ENCODE measurements around the gene PLA2G2E. TPM values are rescaled to one million over a fixed set of nuclear protein-coding genes. Genes with fewer than 3 reads are reported as not detected.
"Not testable (repeated sequence)": the region's sequence is repeated elsewhere in the genome, so short reads cannot be mapped to it uniquely, and the experiment has no call there.

Gene PLA2G2E
- total and polyA plus RNA-seq, 4 donors: not detected

GRCh38 chr1:19934336-19934735, 10.9 kb upstream of the PLA2G2E start:
- Histone ChIP-seq H3K4me3 (ENCODE audit: low read depth in 1 of 3, low read length in 3 of 3) (no peak overlapping the region), H3K27me3 (ENCODE audit: control insufficient read depth in 4 of 4, insufficient read depth in 4 of 4, low read length in 3 of 4) (no peaks in the 10 kb centered on the region), H3K27ac (ENCODE audit: low read depth in 1 of 2, low read length in 2 of 2) (no peak overlapping the region), H3K9me3 (ENCODE audit: control insufficient read depth in 4 of 4, low read length in 3 of 4) (peaks cover 0 to 24% (median 9%) of the 10 kb centered on the region in 4 donors), H3K36me3 (ENCODE audit: control insufficient read depth in 4 of 4, insufficient read depth in 3 of 4, low read depth in 1 of 4, low read length in 3 of 4) (no peaks in the 10 kb centered on the region), H3K4me1 (ENCODE audit: control insufficient read depth in 4 of 4, insufficient read depth in 4 of 4, low read length in 3 of 4) (no peaks in the 10 kb centered on the region), H3K9ac (ENCODE audit: low read depth in 1 of 2, low read length in 2 of 2) (no peak overlapping the region)
- DNase-seq (ENCODE audit: low spot score): no peak
- TF ChIP-seq FOXA1 (IDR thresholded peaks at IDR 0.05) (no peak), ATF3 (IDR thresholded peaks at IDR 0.05) (no peak), REST (IDR thresholded peaks at IDR 0.05) (no peak), RAD21 (IDR thresholded peaks at IDR 0.05) (no peak), TAF1 (conservative IDR thresholded peaks at IDR 0.05) (no peak), CTCF (IDR thresholded peaks at IDR 0.05; ENCODE audit: low read depth, low read length, missing input control) (no peak), GABPA (IDR thresholded peaks at IDR 0.05 in 1 of 2, conservative IDR thresholded peaks at IDR 0.05 in 1 of 2) (no peak), MAX (IDR thresholded peaks at IDR 0.05) (no peak), HNF4A (conservative IDR thresholded peaks at IDR 0.05) (no peak), FOXA2 (IDR thresholded peaks at IDR 0.05) (no peak), NR2F2 (IDR thresholded peaks at IDR 0.05) (no peak), HNF4G (IDR thresholded peaks at IDR 0.05) (no peak), JUND (IDR thresholded peaks at IDR 0.05) (no peak), SP1 (IDR thresholded peaks at IDR 0.05) (no peak), EGR1 (IDR thresholded peaks at IDR 0.05; ENCODE audit: low read depth in 2 of 2) (no peak), RXRA (IDR thresholded peaks at IDR 0.05) (no peak), YY1 (IDR thresholded peaks at IDR 0.05) (no peak)
- WGBS: 83% methylated on average over 7 of the region's 7 CpGs

- no peak overlapping the region for H3K27ac ChIP-seq (ENCODE audit: low read depth in 1 of 2, low read length in 2 of 2)
- no peak overlapping the region for H3K4me3 ChIP-seq (ENCODE audit: low read depth in 1 of 3, low read length in 3 of 3)
- no peak overlapping the region for H3K9ac ChIP-seq (ENCODE audit: low read depth in 1 of 2, low read length in 2 of 2)
- DNase-seq (ENCODE audit: low spot score): no peak
- WGBS: 0% methylated on average over 1 of the region's 1 CpG
- H3K27me3 ChIP-seq (ENCODE audit: control insufficient read depth in 4 of 4, insufficient read depth in 4 of 4, low read length in 3 of 4): no peaks in the 10 kb centered on the region
- no peaks in the 10 kb centered on the region for H3K36me3 ChIP-seq (ENCODE audit: control insufficient read depth in 4 of 4, insufficient read depth in 3 of 4, low read depth in 1 of 4, low read length in 3 of 4)
- peaks cover 0 to 24% (median 9%) of the 10 kb centered on the region in 4 donors for H3K9me3 ChIP-seq (ENCODE audit: control insufficient read depth in 4 of 4, low read length in 3 of 4)
- no peak for TF ChIP-seq HNF4A (conservative IDR thresholded peaks at IDR 0.05)
- no peak for TF ChIP-seq RAD21 (IDR thresholded peaks at IDR 0.05)
- TF ChIP-seq ATF3 (IDR thresholded peaks at IDR 0.05): no peak
- TF ChIP-seq HNF4G (IDR thresholded peaks at IDR 0.05): no peak
- TF ChIP-seq FOXA2 (IDR thresholded peaks at IDR 0.05): no peak
- no peaks in the 10 kb centered on the region for H3K4me1 ChIP-seq (ENCODE audit: control insufficient read depth in 4 of 4, insufficient read depth in 4 of 4, low read length in 3 of 4)
These were observed 9.4 kb upstream of the PLA2G2E start for GRCh38 chr1:19932866-19933265.

- WGBS: 81% methylated on average over 3 of the region's 3 CpGs
- not testable (repeated sequence) for H3K27me3 ChIP-seq (ENCODE audit: control insufficient read depth in 4 of 4, insufficient read depth in 4 of 4, low read length in 3 of 4); DNase-seq (ENCODE audit: low spot score); H3K9ac ChIP-seq (ENCODE audit: low read depth in 1 of 2, low read length in 2 of 2); H3K36me3 ChIP-seq (ENCODE audit: control insufficient read depth in 4 of 4, insufficient read depth in 3 of 4, low read depth in 1 of 4, low read length in 3 of 4); H3K4me1 ChIP-seq (ENCODE audit: control insufficient read depth in 4 of 4, insufficient read depth in 4 of 4, low read length in 3 of 4); H3K27ac ChIP-seq (ENCODE audit: low read depth in 1 of 2, low read length in 2 of 2); H3K4me3 ChIP-seq (ENCODE audit: low read depth in 1 of 3, low read length in 3 of 3)
- H3K9me3 ChIP-seq (ENCODE audit: control insufficient read depth in 4 of 4, low read length in 3 of 4): peaks cover 0 to 14% (median 7%) of the 10 kb centered on the region in 4 donors
These were observed 3.7 kb upstream of the PLA2G2E start for GRCh38 chr1:19927130-19927421.
